CD4-positive, alpha-beta T cell treated with Interleukin-2 at 100 ng/mL for 4 hours (primary cell): ENCODE measurements around the gene TCEAL1.
"Not testable (repeated sequence)": the region's sequence is repeated elsewhere in the genome, so short reads cannot be mapped to it uniquely, and the experiment has no call there.

Source experiments
- DNase-seq: peaks from one replicate; pipeline ENCODE4 v3.0.0-alpha.2; 2020; ENCODE audit warnings: low spot score

The TCEAL1 gene

DNA sequence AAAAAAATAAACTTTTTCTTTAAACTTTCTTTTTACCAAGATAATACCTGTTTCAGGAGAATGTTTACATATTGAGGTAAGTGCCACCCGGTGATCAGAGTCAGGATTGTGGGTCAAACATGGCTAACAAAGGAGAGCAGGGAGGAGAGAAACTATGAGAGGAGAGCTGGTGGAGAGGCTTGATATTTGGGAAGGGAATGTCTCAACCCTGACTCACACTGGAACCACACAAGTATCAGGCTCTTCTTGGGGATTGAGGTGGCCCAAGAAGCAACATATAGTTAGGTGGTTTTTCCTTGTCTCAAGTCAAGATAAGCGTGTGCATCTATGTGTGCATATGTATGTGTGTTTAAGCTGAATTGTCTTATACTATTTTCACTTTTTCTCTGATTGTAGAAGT, 6.7 kb downstream of the TCEAL1 start:
- DNase-seq, result no peak

DNA sequence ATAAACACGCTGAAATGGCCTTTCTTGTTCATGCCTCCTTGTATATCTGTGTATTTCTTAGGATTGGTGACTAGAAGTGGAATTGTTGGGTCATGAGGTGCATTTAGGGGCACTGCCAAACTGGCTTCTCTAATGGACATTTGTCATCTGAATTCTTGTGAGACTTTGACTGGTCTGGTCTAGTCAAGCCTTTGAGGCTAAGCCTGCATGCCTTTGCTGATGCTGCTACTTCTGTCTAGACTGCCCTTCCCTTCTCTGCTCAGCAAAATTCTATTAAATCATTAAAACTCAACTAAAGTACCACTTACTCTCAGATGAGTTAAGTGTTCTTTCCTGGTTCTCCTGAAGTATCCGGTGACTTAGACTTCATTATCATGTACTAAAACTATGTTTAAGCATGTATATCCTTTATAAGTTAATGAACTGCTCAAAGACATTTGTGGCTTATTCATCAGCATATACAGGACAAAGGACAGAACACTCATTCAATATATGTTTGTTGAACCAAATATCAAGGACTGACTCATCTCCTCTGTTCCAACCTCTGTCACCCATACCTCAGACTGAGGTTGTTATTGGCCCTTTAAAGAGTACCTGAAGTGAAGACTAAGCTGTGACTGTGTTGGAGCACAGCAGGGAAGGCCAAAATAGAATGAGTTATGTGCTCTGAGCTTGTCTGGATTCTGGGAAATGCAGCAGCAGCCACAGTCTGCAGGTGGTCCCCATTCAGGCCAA, 9.0 kb downstream of the TCEAL1 start:
- no peak for DNase-seq

DNA sequence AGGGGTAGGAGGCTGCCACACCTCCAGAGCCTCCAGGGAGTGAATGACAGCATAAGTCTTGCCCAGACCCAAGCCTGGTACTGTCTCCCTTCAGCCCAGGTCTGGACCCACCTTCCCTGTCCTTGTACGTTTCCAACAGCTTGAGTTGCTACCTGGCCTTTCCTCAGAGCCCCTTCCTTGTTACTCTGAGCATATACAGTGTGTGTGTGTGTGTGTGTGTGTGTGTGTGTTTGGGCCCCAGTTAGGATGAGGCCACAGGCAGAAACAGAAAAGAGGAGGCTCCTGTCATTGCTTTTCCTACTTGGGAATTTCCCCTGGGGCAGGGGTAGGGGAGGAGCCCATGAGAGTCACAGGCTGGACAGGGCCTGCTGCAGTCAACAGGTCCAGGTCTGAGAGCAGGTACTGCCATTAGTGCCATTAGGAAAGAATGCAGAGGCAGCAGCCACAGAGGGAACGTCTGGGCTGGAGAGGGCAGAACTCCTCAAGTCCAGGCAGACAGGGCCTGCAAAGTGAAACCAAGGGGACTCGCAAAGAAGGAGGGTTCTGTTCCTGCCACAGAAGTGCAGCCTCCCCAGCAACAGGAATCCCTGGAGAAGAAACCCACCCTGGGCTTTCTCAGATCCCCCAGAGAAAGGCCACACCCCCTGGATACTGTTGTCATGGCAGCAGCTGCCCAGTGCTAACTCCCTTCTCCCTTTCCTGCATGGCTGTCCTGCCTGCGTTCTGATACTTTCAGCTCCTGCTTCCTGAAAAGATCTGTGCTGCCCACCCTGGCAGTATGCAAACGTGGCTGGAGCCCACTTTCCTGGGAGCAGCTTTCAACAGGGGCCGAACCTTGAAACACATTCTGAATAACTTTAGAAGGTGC, 9.9 kb downstream of the TCEAL1 start:
- not testable (repeated sequence) for DNase-seq

DNA sequence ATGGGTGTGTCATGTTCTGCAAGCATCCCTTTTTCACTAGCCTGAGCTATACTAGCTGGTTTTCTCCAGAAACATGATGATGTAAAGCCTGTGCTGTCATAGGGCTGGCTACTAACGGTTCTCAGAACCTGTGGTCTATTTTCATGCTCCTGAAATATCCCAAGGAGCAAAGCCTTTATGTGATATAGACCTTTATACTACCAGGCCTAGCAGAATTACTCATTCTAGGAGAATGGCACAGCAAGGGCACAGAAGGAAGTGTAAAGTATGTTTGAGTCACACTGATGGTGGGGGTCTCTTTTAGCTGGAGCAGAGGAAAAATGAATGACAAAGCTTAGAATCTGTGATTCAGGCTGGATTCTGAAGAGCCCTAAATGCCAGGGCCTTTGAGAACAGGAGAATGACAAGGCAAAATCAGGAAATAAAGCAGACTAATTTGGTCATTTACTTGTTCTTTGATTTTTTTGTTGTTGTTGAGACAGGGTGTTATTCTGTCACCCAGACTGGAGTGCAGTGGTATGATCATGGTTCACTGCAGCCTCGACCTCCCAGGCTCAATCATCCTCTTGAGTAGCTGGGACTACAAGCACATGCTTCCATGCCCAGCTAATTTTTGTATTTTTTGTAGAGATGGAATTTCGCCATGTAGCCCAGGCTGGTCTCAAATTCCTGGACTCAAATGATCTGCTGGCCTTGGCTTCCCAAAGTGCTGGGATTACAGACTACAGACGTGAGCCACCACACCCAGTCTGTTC, 11.8 kb downstream of the TCEAL1 start:
- no peak for DNase-seq

DNA sequence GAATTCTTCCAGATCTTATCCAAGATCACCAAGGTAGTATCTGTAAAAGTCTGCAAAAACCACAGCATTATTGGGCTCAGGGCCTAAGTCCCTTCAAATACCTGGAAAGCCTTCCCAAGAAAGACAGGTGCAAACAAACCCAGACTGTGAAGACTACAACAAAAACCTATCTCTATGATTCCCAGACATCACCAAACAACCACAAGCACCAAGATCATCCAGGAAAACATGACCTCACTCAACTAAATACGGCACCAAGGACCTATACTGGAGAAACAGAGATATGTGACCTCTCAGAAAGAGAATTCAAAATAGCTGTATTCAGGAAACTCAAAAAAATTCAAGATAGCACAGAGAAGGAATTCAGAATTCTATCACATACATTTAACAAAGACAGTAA, 15.3 kb downstream of the TCEAL1 start:
- DNase-seq, result no peak

DNA sequence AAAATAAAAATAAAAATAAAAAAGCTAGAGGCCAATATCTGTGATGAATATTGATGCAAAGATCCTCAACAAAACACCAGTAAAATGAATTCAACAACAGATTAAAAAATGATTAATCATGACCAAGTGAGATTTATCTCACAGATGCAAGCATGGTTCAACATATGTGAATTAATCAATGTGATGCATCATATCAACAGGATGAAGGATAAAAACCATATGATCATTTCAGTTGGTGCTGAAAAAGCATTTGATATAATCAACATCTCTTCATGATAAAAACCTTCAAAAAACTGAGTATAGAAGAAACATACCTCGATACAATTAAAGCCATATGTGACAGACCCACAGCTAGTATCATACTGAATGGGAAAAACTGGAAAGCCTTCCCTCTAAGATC, 18.9 kb downstream of the TCEAL1 start:
- no peak for DNase-seq

DNA sequence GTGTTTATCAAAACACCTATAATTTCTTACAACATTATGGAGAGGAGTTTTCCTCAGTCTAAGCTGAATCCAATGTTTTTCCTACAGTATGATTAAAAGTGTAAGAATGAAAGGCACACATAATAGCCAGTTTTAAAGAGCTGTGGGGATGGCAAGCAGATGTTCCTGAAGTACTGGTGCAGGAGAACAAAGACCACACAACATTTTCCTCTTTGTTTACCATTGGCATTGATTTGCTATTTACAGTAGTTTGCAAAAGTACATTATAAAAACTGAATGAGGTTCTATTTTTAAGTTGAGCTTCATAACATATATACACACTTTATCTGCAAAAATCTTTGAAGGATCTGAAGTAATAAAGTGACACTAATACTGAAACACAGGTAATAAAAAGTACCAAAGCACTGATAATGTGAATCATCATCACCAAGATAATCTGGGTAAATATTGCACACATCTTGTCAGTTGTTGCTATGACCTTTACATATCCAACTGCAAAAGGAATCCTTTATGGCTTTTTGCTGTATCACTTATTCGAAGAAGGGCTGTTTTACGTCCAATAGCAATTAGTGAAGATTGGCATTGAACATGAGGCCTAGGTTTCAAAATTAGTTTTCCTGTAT, 22.5 kb downstream of the TCEAL1 start:
- no peak for DNase-seq

DNA sequence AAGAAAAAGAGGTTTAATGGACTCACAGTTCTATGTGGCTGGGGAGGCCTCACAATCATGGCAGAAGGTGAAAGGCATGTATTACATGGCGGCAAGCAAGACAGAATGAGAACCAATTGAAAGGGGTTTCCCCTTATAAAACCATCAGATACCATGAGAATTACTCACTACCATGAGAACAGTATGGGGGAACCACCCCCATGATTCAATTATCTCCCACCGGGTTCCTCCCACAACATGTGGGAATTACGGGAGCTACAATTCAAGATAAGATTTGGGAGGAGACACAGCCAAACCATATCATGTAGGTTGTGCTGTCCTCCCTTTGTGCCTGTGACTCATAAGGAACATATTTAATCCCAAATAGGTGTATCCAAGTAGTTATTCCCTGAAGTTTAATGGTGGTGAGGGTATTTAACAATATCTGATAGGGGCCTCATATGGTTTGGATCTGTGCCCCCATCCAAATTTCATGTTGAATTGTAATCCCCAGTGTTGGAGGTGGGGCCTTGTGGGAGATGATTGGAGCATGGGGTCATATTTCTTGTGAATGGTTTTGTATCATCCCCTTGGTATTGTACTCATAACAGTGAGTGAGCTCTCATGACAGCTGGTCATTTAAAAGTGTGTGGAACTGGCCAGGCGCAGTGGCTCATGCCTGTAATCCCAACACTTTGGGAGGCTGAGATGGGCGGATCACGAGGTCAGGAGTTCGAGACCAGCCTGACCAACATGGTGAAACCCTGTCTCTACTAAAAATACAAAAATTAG, 26.6 kb downstream of the TCEAL1 start:
- not testable (repeated sequence) for DNase-seq

DNA sequence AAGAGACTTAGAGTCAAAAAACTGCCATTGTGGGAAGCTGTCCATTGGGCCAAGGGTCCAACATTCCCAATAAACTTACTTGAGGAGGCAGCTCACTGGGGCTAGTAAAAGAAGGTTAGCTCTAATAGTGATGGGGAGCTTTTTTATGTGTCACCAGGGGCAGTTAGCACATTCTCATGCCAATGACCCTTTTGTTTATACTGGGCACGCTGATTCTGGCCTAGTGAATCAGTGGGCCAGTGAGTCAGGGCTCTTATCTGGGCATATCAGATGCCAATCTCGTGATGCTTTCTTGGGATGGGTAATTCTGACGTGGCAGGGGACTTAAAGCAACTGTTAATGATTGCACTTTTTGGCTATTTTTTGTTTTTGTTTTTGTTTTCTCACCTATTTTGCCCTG, 27.8 kb downstream of the TCEAL1 start:
- no peak for DNase-seq

DNA sequence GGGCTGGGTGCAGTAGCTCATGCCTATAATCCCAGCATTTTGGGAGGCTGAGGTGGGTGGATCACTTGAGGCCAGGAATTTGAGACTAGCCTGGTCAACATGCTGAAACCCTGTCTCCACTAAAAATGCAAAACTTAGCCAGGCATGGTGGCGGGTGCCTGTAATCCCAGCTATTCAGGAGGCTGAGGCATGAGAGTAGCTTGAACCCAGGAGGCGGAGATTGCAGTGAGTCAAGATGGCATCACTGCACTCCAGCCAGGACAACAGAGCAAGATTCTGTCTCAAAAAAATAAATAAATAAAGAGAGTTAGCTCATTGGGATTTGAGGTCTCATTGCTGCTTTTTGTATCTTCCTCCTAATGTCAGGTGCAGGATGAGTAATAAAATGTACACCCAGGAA, 28.3 kb downstream of the TCEAL1 start:
- DNase-seq, result not testable (repeated sequence)

DNA sequence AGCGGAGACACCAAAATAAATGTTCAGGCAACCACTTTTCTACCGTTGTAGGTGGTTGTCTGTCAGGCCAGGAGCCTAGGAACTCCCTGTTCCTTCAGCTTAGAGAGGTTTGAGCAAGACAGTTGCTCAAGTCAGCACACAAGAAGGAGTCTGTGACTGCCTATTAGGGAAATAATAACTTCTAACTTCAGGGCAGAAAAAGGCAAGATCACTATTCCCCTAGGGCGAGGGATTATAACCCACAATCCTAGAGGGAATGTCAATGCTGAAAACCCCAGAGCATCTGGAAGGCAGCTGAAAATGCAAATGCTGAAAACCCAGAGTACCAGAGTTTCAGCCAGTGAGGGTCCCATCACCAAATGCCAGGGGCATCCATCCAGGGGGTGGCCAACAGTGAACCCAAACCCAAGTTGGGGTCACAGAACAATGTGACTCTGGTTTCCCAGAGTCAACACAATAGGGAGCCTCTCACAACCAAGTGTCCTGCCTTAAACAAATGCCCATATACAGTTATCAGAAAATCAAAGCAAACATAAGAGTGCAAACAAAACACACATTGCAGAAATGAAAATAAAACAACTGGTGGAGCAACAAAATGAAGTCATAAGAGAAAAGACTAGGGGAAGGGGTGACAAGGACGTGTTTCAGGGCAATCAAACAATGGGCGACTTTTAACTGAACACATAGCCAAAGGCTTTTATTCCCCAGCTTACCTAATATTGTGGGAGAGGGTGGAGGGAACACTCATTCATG, 30.1 kb downstream of the TCEAL1 start:
- no peak for DNase-seq

DNA sequence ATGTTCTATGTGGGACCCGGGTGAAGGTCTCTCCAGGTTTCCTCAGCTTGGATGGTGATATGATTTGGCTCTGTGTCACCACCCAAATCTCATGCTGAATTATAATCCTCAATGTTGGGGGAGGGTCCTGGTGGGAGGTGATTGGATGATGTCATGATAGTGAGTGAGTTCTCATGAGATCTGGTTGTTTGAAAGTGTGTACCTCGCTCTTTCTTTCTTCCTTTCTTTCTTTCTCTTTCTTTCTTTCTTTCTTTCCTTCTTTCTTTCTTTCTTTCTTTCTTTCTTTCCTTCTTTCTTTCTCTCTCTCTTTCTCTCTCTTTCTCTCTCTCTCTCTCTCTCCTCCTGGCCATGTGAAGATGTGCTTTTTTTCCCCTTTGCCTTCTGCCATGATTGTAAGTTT, 30.7 kb downstream of the TCEAL1 start:
- not testable (repeated sequence) for DNase-seq

DNA sequence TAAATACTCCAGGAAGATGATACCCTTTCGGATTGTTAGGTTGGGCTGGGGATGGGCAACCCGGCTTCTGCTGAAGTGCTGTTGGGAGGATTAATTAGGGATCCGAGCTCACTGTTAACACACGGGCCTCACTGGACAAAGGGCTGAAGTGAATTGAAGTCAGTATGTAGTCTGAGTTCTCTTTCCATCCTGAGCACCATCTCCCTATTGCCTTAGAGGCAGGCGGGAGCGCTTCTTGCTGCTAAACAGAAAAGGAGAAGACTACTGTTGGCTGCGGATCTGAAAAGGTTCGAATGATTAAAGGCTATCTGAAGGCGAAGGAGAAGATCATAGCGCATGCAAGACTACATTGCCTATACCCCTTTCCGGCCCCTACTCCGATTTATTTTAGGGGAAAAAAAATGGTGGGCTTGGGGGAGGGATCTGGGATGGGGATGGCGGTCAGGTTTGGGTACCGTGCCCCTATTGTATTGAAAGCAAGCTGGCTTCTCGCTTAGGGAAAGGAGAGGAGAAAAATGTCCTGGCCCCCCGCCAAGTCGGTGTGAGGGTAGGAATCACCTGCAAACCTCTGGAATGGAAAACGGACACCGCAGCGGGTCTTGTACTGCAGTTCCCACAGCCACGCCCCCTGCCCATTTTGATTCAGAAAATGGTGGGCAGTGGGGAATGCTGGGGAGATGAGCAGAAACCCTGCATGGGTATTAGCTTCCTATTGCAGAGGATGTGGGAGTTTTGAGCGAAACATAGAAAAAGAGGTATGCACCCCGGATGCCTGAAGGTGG, 35.4 kb downstream of the TCEAL1 start:
- DNase-seq, result no peak

DNA sequence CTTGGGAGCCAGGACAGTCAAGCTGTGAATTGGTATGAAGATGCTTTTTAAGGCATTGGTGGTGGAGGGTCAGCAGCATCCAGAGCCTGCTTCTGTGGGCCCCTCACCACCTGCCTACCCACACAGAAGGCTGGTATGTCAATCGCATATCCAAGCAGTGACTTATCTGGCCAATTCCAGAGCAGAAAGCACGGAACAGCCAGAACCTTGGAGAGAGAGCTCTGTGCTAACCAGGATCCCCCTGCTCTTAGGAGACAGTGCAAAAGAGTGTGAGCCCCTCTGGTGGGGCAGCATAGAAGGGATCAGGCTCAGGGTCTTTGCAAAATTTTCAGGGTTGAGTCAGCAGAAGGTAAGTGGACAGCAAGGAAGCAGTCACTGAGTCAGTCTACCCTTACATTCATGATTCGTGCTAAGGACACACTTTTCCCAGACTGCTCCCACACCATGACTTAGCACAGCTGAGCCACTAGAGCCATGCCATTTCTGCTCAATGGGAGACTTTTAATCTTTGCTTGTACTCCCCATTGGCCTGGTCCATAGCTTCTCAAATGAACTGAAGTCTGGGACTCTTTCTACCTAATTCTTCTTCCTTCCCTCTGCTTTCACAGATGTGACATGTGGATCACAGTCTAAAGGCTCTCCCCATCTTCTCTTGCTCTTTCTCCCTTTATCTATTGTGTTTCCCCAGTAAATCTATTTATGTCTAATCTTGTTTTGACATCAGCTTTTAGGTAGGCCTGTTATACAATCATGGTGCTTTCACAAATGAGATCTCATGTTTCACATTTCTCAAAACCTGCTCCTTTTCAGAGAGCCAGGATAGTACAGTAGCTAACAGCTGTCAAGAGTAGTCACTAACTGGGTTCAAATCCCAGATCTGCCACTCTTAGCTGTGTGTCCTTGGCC, 37.7 kb downstream of the TCEAL1 start:
- DNase-seq, result no peak

DNA sequence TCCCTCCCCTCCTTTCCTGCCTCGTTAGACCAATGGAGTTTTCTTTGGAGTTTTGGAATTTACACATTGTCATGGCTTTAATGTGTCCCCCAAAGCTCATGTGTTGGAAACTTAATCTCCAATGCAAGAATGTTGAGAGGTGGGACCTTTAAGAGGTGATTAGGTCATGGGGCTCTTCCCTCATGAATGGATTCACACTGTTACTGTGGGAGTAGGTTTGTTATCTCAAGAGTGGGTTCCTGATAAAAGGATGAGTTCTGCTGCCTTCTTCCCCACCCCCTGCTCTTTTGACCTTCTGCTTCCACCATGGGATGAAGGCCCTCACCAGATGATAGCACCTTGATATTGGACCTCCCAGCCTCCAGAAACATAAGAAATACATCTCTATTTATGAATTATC, 41.0 kb downstream of the TCEAL1 start:
- no peak for DNase-seq

DNA sequence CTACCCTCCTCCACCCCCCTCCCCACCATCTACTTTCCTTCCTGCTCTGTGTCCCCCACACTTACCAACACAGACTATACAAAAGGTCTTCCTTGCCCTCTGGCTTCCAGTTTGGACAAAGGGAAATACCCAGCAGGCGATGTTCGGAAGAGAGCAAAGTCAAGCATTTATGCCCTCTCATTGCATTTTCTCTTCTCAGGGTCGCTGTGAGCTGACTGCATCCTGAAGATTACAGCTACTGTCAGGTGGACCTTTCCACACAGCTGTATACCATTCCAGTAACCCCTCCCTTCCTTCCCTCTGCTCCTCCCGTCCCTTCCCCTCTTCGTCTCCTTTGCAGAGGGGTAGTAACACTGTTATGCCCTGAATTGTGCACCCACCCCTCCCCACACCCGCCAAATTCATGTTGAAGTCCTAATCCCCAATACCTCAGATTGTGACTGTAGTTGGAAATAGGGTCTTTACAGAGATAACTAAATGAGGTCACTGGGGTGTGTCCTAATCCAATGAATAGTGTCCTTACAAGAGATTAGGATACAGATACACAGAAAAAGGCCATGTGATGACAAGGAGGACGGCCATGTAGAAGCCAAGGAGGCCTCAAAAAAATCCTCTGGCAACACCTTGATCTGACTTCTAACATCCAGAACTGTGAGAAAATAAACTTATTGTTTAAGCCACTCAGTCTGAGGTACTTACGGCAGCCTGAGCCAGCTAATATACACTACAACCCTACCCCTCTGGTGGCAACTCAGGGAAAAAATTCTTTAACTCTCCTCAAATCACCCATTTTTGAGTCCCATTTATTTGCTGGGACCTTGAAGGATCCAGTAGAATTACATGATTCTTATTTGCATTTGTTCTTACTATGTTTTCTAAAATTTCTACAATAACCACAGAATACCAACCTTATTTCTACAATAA, 46.0 kb downstream of the TCEAL1 start:
- no peak for DNase-seq

DNA sequence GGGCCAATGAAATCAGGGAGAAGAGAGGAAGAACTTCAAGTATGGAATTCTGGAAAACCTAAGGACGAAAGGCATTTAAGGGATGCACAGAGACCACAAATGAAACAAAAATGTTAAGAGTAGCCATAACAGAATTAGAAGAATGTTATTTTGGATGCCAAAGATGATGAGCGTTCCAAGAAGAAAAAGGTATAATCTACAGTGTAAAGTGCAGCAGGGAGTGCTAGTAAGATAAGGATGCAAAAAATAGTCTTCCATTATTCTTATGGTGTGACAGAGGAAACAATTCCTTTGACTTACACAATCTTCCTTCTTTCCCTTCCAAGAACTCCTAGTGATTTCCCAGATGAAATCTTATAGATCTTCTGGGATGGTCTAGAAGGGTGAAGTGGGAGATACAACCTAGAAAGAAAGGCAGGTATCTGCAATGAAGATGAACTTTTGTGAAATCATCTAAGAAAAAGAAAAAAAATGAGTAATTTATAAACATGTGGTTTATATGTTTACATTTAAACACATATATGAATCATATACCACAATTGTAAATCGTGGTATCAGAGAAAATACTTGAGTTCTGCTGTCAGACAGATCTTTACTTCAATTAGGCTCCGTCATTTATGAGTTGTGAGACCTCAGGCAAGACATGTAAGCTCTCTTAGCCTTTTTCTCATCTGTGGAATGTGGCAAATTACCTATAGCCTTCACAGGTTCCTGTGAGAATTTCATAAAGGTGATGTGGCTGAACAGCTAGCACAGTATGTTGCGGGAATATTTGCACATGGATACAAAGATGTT, 49.6 kb downstream of the TCEAL1 start:
- DNase-seq, result no peak
